ENCODE measurements around the gene PTPRO.

GRCh38 chr12:15355766-15356165 lies 33.5 kb downstream of the PTPRO start:
- TF ChIP-seq, protein P1, sequence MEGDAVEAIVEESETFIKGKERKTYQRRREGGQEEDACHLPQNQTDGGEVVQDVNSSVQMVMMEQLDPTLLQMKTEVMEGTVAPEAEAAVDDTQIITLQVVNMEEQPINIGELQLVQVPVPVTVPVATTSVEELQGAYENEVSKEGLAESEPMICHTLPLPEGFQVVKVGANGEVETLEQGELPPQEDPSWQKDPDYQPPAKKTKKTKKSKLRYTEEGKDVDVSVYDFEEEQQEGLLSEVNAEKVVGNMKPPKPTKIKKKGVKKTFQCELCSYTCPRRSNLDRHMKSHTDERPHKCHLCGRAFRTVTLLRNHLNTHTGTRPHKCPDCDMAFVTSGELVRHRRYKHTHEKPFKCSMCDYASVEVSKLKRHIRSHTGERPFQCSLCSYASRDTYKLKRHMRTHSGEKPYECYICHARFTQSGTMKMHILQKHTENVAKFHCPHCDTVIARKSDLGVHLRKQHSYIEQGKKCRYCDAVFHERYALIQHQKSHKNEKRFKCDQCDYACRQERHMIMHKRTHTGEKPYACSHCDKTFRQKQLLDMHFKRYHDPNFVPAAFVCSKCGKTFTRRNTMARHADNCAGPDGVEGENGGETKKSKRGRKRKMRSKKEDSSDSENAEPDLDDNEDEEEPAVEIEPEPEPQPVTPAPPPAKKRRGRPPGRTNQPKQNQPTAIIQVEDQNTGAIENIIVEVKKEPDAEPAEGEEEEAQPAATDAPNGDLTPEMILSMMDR (IDR thresholded peaks at IDR 0.05), result no peak
- TF ChIP-seq POLR2A (IDR thresholded peaks at IDR 0.05), result no peak

All from Peyer's patch (tissue), 4 donors.